HG03103 (cell line): ENCODE measurements around the gene CACNA1C.

Experiments used
- ATAC-seq: cut with Tn5 transposase; IDR thresholded peaks from one replicate; pipeline ENCODE4 v1.9.1; 2021; ENCODE audit warnings: low read depth; ENCODE audit not compliant: unreplicated experiment

CACNA1C gene

DNA sequence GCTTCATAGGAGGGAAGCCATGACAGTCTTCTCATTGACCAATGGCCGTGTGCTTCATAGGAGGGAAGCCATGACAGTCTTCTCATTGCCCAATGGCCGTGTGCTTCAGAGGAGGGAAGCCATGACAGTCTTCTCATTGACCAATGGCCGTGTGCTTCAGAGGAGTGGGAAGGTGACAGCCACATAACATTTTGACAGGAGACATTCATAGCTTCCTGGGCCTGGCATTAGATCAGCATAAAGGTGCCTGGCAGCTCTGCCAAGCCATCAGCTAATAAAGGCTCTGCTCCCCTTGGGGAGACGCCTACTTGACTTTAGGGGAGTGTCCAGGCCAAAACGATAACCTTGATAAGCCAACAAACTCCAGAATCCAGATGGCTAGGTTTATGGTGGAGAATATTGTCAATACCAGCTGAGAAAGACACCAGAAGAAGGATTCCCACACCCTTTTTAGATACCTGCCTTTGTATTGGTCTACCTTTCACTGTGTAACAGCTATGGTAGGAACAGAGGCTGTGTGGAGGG, 468.0 kb downstream of the CACNA1C start:
- ATAC-seq, result no peak

GRCh38 chr12:2523317-2523716, 470.5 kb downstream of the CACNA1C start:
- ATAC-seq, result no peak

GRCh38 chr12:2523844-2524243, 471.1 kb downstream of the CACNA1C start:
- ATAC-seq, result no peak

DNA sequence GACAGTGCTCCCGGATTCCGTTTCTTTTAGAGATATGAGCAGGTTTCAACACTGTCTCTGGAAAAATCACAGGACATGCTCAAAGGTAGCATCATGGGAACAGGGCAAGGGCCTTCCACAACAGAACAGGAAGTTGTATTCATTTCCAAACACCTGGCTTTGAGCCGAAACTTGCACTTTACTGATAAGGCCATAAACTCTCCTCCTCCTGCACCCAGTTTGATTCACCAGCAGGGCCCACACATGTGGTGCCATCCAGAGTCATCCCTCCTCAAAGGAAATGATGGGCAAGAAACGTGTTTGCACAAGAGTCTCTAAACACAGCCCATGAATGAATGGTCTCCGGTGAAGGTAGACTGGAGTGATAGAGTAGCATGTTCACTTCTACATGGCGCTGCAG, 473.6 kb downstream of the CACNA1C start:
- ATAC-seq, result no peak

DNA sequence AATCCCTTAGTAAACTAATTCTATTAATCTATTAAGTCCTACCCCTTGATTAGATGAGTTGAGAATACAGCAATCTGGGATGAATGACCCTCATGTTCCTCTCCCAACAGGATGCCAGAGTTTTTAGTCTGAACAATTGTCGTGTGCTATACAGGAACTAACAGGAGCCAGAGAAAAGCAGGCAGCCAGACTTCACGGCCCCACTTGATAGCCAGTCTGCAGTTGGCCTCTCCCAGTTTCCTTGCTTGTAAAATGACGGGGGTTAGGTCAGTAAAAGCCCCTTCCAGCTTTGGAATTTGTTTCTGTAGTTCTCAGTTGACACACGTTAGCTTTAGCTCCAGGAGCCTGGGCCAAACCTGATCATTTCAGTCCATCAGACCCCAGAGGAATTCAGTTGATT, 475.2 kb downstream of the CACNA1C start:
- ATAC-seq, result no peak

GRCh38 chr12:2529807-2530206, 477.0 kb downstream of the CACNA1C start:
- no peak for ATAC-seq

DNA sequence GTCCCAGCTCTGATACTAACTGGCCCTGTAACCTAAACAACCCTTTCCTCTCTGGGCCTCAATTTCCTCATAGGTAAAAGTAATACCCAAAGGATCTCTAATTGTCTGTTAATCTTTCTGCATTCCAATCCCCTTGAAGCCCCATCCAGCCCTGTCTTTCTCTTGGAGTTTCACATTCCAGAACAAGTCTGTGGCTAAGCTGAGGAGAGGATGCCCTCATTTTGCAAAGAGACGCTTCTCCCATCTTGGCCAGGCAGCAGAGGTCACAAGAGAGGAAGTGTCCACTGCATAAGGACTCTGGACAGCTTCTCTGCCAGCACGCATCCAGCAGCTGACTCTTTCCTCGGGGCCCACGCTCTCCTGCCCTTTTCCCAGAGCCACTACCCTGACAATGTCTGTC, 478.6 kb downstream of the CACNA1C start:
- ATAC-seq, result no peak

- no peak for ATAC-seq
Observed at GRCh38 chr12:2533036-2533435, 480.2 kb downstream of the CACNA1C start.

- ATAC-seq, result no peak
Observed at GRCh38 chr12:2535583-2536204, 482.9 kb downstream of the CACNA1C start.

GRCh38 chr12:2536724-2537123, 483.9 kb downstream of the CACNA1C start:
- no peak for ATAC-seq

DNA sequence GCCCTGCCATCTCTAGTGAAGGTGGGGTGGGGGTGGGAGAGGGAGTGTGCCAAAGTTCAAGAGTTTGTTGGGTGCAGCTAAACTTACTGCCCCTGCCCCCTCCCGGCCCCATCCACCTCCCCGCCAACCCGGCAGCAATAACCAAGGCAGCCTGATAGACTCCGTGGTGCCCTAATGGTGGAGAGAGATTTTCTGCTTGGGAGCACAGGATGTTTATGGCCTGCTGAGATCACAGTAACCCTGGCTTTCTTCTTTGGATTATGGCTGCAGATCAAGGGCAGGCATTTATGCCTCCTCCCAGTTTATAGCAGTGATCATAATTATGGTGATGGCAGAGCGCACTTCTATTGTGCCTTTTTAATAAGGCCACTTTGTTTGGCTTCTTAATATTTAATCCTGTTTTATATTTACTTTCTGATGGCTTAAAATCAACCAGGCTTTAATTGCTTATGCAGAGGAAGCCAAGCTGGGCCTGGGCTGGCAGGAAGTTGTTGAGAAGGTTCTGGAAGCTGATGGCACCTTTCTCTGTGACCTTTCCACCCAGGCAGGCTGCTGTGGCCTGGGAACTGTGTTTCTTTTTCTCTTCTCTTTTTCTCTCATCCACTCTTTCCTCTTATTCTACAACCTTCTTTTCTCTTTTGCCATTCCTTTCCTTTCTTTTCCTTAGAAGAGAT, 485.2 kb downstream of the CACNA1C start:
- no peak for ATAC-seq

DNA sequence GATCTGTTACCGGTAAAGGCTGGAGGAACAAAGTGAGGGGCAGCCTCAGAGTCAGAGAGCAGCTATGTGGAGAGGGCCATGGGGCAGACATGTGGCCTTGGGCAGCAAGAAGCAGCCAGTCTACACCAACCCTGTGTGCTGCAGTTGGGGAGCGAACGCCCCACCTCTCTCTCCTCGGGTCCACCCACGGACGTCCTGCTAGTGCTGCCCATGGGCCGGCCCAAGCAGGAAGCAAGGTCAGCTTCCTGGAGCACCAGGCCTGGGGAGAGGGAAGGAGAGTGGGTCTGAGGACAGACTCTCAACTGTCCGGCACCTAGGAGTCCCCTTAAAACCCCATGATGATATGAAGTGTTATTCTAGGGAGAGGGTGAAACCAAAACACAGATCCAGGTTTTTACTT, 487.2 kb downstream of the CACNA1C start:
- ATAC-seq, result no peak

GRCh38 chr12:2540535-2540941, 487.8 kb downstream of the CACNA1C start:
- ATAC-seq, result no peak

- ATAC-seq, result no peak
Observed at GRCh38 chr12:2541631-2542204, 488.9 kb downstream of the CACNA1C start.

- ATAC-seq, result no peak
Observed at GRCh38 chr12:2543801-2544200, 491.0 kb downstream of the CACNA1C start.

DNA sequence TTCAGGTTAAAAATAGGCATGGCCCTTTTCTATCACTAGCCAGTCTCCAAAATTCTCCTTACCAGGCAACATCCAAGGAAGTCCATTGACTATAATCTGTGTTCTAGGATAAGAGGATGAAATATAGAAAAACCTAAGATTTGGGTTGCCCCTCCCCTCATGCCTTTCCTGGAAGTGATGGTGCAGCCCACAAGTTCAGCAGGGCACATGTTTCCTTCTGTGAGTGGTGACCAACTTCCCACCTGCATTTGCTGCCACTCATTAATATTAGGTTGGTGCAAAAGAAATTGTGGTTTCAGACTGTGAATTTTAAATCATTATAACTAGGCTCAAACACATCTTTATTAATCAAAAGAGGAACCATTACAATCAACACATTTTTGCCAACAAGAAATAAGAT, 491.4 kb downstream of the CACNA1C start:
- ATAC-seq, result no peak

DNA sequence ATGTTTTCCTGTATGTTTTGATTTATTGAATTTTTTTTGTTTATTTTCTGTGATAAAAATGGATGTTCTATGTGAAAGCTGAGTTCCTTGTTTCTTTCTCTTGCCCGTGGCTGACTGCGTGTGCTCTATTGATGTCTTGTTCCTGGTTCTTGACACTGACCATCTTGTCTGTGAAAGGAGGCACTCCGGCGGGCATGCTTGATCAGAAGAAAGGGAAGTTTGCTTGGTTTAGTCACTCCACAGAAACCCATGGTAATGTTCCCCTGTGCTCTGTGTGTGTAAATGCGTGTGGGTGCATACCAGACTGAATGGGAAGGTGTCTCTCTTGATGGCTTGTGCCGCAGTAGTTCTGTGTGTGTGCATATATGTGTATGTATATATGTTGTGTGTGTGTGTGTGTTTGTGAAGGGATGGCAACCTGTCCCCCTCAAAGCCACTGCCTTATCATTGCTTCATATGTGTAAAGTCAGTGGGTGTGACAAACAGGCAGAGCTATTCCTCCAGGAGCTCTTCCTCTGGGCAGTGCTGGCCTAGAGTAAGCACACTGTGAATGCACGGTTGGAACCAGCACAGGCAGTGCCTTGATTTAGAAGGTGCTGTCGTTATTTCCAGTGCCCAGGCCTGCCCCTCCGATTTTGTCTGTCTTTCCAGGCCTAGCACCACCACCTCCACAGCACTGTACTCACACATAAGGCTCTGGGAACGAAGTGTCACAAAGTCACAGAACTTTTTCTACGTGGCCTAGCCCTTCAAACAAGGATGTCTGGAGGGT, 494.7 kb downstream of the CACNA1C start:
- ATAC-seq, result no peak

DNA sequence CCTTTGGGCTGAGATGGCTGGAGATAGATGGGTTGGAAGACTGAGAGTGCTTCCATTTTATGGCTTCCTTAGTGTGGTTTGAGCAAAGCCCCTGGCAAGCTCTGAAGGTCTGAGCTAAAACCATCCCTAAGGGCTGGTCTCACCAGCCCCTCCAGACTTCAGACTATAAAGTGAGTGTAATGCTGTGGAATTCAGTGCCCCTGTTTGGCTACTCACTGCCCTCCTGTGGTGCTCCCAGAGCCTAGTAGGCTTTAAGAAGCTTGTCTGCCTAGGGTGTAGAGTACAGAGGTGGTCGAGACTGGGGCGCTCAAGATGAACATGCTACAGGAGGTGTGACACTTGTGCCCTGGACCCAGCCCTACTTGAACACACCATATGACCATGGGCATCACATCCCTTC, 495.3 kb downstream of the CACNA1C start:
- ATAC-seq, result no peak

DNA sequence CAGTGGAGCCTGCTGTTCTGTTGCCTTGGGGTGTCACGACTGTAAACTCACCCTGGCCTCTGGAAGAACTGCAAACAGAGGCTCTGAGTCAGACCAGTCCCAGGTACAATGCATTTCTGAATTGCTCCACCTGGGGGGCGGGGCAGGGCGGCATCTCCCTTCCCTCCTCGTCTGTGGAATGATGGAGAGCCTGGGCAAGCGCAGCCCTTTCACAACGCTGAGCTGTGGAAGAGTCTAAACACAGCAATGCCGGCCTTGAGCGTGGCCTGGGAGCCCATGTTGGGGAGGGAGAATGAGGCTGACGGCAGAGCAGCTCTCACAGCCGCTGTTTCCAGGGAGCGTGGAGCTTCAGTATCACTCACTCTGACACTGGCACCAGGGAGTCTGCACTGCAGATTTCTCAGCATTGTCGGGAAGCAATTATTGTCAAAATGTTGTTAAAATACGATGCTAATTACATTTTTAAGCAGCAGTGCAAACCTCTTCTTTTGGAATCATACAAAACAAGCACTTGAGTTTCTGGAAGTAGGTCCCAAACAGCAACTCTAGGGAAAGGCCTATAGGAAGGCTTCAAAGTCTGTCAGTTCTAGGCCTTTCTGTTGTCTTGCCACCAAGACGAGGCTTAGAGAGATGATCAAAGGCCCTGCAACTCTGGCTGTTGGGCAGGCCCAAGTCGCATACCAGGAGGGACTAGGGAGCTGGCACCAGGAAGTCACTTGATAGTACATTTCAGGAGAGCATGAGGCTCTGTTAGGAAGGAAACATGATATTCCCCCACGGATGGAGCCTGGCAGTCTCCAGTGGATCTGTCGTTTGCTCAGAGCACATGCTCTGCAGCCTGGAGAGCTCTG, 498.0 kb downstream of the CACNA1C start:
- ATAC-seq, result no peak

- no peak for ATAC-seq
Observed at GRCh38 chr12:2551412-2551900, 498.7 kb downstream of the CACNA1C start.
